GM23338 (cell line): ENCODE results near the gene IDH3B. TPM values are rescaled to one million over a fixed set of nuclear protein-coding genes. Genes with fewer than 3 reads are reported as not detected.
A peak's percentile ranks its signal among the peaks of the same experiment; 100 is the strongest.

ENCODE experiments used
- ATAC-seq: fragments of 200-7000 bp; cut with Tn5 transposase; 3 replicates; pipeline ENCODE4 v1.9.1; 2020
- DNase-seq: peaks from one replicate; pipeline ENCODE4 v3.0.0-alpha.2; 2015; ENCODE audit warnings: low spot score
- H2AFZ ChIP-seq: fragments of 200-600 bp; sonication (generic); 2 replicates; pipeline ENCODE4 v1.8.0; 2016; ENCODE audit warnings: antibody characterized with exemption, mild to moderate bottlenecking, moderate library complexity
- H3F3A ChIP-seq: fragments of 200-600 bp; sonication (generic); replicated peaks from 2 replicates; pipeline ENCODE4 v1.8.0; 2017; ENCODE audit warnings: antibody characterized with exemption, mixed run types, low read depth
- H3K27ac ChIP-seq: fragments of 200-600 bp; sonication (generic); 2 replicates; pipeline ENCODE4 v1.6.1; 2016; ENCODE audit warnings: low read depth
- H3K27me3 ChIP-seq: fragments of 200-600 bp; sonication (generic); 2 replicates; pipeline ENCODE4 v1.8.0; 2016; ENCODE audit warnings: mild to moderate bottlenecking, mixed run types, moderate library complexity; ENCODE audit not compliant: insufficient read depth
- H3K36me3 ChIP-seq: fragments of 200-600 bp; sonication (generic); 2 replicates; pipeline ENCODE4 v1.8.0; 2016; ENCODE audit warnings: mild to moderate bottlenecking; ENCODE audit not compliant: insufficient read depth
- H3K4me1 ChIP-seq: fragments of 200-600 bp; sonication (generic); 2 replicates; pipeline ENCODE4 v1.8.0; 2016; ENCODE audit warnings: mild to moderate bottlenecking, moderate library complexity; ENCODE audit not compliant: insufficient read depth
- H3K4me2 ChIP-seq: fragments of 200-600 bp; sonication (generic); 2 replicates; pipeline ENCODE4 v1.7.1; 2017; ENCODE audit warnings: mixed run types
- H3K4me3 ChIP-seq: fragments of 200-600 bp; sonication (generic); 2 replicates; pipeline ENCODE4 v1.6.1; 2016; ENCODE audit warnings: mixed run types
- H3K79me2 ChIP-seq: fragments of 200-600 bp; sonication (generic); replicated peaks from 2 replicates; pipeline ENCODE4 v1.8.0; 2017; ENCODE audit warnings: mild to moderate bottlenecking; ENCODE audit not compliant: insufficient read depth
- H3K9me2 ChIP-seq: fragments of 200-600 bp; sonication (generic); 2 replicates; pipeline ENCODE4 v1.8.0; 2017; ENCODE audit not compliant: insufficient read depth
- H4K20me1 ChIP-seq: fragments of 200-600 bp; sonication (generic); replicated peaks from 2 replicates; pipeline ENCODE4 v1.8.0; 2017; ENCODE audit warnings: mild to moderate bottlenecking; ENCODE audit not compliant: insufficient read depth
- H3K27ac Mint-ChIP-seq: 2 replicates; pipeline ENCODE4 v1.8.0; 2020; ENCODE audit warnings: inconsistent platforms, mild to moderate bottlenecking, moderate library complexity, mixed read lengths
- H3K27me3 Mint-ChIP-seq: 3 replicates; pipeline ENCODE4 v1.8.0; 2022; ENCODE audit warnings: low read depth, mild to moderate bottlenecking, moderate library complexity, mixed read lengths, inconsistent platforms; ENCODE audit not compliant: insufficient read depth, poor library complexity
- H3K36me3 Mint-ChIP-seq: 3 replicates; pipeline ENCODE4 v1.8.0; 2021; ENCODE audit warnings: low read depth, mild to moderate bottlenecking, inconsistent platforms, moderate library complexity, mixed read lengths
- H3K4me1 Mint-ChIP-seq: 3 replicates; pipeline ENCODE4 v1.8.0; 2020; ENCODE audit warnings: mild to moderate bottlenecking, inconsistent platforms, mixed read lengths
- H3K4me3 Mint-ChIP-seq: 3 replicates; pipeline ENCODE4 v1.8.0; 2021; ENCODE audit warnings: moderate library complexity, mild to moderate bottlenecking, inconsistent platforms, mixed read lengths
- H3K9me3 Mint-ChIP-seq: 3 replicates; pipeline ENCODE4 v1.8.0; 2020; ENCODE audit warnings: moderate library complexity, mild to moderate bottlenecking, inconsistent platforms, mixed read lengths
- EZH2 ChIP-seq: fragments of 200-600 bp; sonication (generic); IDR thresholded peaks from one replicate; pipeline ENCODE4 v1.8.0; 2017; ENCODE audit warnings: antibody characterized with exemption, mild to moderate bottlenecking, low read depth; ENCODE audit not compliant: unreplicated experiment
- NANOG ChIP-seq: IDR thresholded peaks from 2 replicates; pipeline ENCODE4 v1.6.1; 2016; ENCODE audit warnings: antibody characterized with exemption, borderline replicate concordance
- STAT1 ChIP-seq: IDR thresholded peaks from one replicate; pipeline ENCODE4 v1.6.1; 2016; ENCODE audit warnings: antibody characterized with exemption; ENCODE audit not compliant: unreplicated experiment
- ZNF114 ChIP-seq: fragments of 250-450 bp; sonication (Bioruptor Pico); IDR thresholded peaks from 2 replicates; pipeline ENCODE4 v1.5.0; 2020; ENCODE audit warnings: mild to moderate bottlenecking, moderate library complexity
- polyA plus RNA-seq: library from polyadenylated mRNA; unstranded; fragments of >200 nt; fragmentation: Nextera tagmentation; extraction: Ambion mirVana; gene quantifications from 2 replicates; pipeline ENCODE4 v1.2.1, GENCODE V29; 2016
- total RNA-seq: library from RNA; depleted of rRNA; stranded (reverse); fragments of >200 nt; shearing (Covaris generic); gene quantifications from 2 replicates; pipeline ENCODE4 v1.2.3, GENCODE V29; 2014
- TF ChIP-seq, protein P1 (sequence below): fragments of 250-450 bp; sonication (Bioruptor Pico); IDR thresholded peaks from 2 replicates; pipeline ENCODE4 v1.5.0; 2020; ENCODE audit warnings: mild to moderate bottlenecking, moderate library complexity
- TF ChIP-seq, protein P2 (sequence below): IDR thresholded peaks from 2 replicates; pipeline ENCODE4 v1.6.1; 2016; ENCODE audit warnings: antibody characterized with exemption
- TF ChIP-seq, protein P3 (sequence below), 2 experiments: fragments of 200-600 bp in 1 of 2; sonication (generic) in 1 of 2; conservative IDR thresholded peaks; 2 replicates each; pipeline versions ENCODE4 v1.5.1 to v1.6.1; 2016 to 2017; ENCODE audit warnings: antibody characterized with exemption in 2 of 2, low read depth in 2 of 2, mild to moderate bottlenecking in 2 of 2, moderate library complexity in 1 of 2

IDH3B gene
- total and polyA plus RNA-seq, 2 experiments from 2014 or later = 87.1 to 126 TPM

DNA sequence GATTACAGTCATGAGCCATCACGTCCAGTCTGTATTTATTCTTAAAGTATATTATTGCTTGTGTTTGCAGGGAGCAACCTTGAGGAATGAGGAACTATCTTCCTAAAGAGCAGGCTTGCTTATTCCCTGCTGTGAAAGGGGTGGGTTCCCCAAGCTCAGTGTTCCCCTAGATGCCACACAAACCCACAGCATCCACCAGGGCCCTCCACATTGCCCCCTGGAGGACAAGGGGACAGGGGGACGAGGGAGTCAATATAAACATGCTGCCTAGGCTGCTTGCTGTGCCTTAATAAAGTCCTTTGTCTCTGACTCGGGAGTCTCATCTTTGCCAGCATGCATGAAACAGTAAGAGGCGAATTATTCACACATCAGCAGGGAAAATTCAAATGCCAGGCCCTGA, 8.0 kb upstream of the IDH3B start (continued):
- TF ChIP-seq, protein P1, sequence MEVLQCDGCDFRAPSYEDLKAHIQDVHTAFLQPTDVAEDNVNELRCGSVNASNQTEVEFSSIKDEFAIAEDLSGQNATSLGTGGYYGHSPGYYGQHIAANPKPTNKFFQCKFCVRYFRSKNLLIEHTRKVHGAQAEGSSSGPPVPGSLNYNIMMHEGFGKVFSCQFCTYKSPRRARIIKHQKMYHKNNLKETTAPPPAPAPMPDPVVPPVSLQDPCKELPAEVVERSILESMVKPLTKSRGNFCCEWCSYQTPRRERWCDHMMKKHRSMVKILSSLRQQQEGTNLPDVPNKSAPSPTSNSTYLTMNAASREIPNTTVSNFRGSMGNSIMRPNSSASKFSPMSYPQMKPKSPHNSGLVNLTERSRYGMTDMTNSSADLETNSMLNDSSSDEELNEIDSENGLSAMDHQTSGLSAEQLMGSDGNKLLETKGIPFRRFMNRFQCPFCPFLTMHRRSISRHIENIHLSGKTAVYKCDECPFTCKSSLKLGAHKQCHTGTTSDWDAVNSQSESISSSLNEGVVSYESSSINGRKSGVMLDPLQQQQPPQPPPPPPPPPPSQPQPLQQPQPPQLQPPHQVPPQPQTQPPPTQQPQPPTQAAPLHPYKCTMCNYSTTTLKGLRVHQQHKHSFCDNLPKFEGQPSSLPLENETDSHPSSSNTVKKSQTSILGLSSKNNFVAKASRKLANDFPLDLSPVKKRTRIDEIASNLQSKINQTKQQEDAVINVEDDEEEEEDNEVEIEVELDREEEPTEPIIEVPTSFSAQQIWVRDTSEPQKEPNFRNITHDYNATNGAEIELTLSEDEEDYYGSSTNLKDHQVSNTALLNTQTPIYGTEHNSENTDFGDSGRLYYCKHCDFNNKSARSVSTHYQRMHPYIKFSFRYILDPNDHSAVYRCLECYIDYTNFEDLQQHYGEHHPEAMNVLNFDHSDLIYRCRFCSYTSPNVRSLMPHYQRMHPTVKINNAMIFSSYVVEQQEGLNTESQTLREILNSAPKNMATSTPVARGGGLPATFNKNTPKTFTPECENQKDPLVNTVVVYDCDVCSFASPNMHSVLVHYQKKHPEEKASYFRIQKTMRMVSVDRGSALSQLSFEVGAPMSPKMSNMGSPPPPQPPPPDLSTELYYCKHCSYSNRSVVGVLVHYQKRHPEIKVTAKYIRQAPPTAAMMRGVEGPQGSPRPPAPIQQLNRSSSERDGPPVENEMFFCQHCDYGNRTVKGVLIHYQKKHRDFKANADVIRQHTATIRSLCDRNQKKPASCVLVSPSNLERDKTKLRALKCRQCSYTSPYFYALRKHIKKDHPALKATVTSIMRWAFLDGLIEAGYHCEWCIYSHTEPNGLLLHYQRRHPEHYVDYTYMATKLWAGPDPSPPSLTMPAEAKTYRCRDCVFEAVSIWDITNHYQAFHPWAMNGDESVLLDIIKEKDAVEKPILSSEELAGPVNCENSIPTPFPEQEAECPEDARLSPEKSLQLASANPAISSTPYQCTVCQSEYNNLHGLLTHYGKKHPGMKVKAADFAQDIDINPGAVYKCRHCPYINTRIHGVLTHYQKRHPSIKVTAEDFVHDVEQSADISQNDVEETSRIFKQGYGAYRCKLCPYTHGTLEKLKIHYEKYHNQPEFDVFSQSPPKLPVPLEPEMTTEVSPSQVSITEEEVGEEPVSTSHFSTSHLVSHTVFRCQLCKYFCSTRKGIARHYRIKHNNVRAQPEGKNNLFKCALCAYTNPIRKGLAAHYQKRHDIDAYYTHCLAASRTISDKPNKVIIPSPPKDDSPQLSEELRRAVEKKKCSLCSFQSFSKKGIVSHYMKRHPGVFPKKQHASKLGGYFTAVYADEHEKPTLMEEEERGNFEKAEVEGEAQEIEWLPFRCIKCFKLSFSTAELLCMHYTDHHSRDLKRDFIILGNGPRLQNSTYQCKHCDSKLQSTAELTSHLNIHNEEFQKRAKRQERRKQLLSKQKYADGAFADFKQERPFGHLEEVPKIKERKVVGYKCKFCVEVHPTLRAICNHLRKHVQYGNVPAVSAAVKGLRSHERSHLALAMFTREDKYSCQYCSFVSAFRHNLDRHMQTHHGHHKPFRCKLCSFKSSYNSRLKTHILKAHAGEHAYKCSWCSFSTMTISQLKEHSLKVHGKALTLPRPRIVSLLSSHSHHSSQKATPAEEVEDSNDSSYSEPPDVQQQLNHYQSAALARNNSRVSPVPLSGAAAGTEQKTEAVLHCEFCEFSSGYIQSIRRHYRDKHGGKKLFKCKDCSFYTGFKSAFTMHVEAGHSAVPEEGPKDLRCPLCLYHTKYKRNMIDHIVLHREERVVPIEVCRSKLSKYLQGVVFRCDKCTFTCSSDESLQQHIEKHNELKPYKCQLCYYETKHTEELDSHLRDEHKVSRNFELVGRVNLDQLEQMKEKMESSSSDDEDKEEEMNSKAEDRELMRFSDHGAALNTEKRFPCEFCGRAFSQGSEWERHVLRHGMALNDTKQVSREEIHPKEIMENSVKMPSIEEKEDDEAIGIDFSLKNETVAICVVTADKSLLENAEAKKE = no peak
- no peak for TF ChIP-seq STAT1

DNA sequence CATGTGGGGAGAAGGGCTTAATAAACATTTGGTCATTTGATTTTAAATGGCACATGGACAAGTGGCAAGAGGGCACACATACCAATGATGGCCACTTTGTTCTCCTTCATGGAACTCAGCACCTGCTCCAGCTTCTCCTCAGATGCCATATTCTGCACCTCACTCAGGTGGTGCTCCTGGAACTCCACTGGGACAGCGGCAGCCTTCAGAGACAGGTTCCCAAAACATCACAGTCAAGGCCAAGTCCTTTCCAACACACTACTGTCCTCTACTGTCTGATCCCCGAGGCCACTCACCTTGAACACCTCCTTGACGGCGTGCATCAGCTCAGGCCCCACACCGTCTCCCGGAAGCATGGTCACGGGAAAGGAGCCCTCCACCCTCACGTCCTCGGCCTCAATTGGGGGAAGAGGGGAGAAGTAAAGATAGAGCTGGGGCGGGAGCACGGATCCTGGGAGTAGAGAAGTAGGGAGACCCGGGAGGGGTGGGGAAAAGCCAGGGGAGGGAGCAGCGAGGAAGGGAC, 591 bp downstream of the IDH3B start:
- no peak for DNase-seq
- H3K36me3 Mint-ChIP-seq = peaks cover 52% of the 10 kb centered on the region
- H3K27me3 Mint-ChIP-seq = peaks cover 12% of the 10 kb centered on the region
- no peaks in the 10 kb centered on the region; the same call in 1 of the 2 replicates for H3K9me2 ChIP-seq
- no peak overlapping the region for H2AFZ ChIP-seq
- peak overlapping the region; percentile 98 for H3K4me2 ChIP-seq
- H3K27ac ChIP-seq = no peak overlapping the region
- peaks cover 7% of the 10 kb centered on the region; the same call in 1 of the 2 replicates for H3K36me3 ChIP-seq
- H3K79me2 ChIP-seq = peaks cover 23% of the 10 kb centered on the region; the same call in 1 of the 2 replicates
- no peak for ATAC-seq
- H3K4me1 Mint-ChIP-seq = peaks cover 5% of the 10 kb centered on the region
- H3K4me3 Mint-ChIP-seq = peak overlapping the region; percentile 79
- peaks cover 22% of the 10 kb centered on the region for H3F3A ChIP-seq
- no peaks in the 10 kb centered on the region; the same call in 2 of the 3 replicates for H3K9me3 Mint-ChIP-seq
- H3K4me3 ChIP-seq = peak overlapping the region; percentile 73
- H3K27me3 ChIP-seq = peaks cover 4% of the 10 kb centered on the region; the same call in 1 of the 2 replicates
- H3K27ac Mint-ChIP-seq = peak overlapping the region; percentile 97
- peaks cover 11% of the 10 kb centered on the region; the same call in 1 of the 2 replicates for H4K20me1 ChIP-seq
- peaks cover 4% of the 10 kb centered on the region; the same call in 1 of the 2 replicates for H3K4me1 ChIP-seq
- TF ChIP-seq ZNF114 (CRISPR knock-in tag) (no peak), EZH2 (no peak), NANOG (no peak)
- TF ChIP-seq, protein P2, sequence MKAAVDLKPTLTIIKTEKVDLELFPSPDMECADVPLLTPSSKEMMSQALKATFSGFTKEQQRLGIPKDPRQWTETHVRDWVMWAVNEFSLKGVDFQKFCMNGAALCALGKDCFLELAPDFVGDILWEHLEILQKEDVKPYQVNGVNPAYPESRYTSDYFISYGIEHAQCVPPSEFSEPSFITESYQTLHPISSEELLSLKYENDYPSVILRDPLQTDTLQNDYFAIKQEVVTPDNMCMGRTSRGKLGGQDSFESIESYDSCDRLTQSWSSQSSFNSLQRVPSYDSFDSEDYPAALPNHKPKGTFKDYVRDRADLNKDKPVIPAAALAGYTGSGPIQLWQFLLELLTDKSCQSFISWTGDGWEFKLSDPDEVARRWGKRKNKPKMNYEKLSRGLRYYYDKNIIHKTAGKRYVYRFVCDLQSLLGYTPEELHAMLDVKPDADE = no peak
- TF ChIP-seq, protein P3, sequence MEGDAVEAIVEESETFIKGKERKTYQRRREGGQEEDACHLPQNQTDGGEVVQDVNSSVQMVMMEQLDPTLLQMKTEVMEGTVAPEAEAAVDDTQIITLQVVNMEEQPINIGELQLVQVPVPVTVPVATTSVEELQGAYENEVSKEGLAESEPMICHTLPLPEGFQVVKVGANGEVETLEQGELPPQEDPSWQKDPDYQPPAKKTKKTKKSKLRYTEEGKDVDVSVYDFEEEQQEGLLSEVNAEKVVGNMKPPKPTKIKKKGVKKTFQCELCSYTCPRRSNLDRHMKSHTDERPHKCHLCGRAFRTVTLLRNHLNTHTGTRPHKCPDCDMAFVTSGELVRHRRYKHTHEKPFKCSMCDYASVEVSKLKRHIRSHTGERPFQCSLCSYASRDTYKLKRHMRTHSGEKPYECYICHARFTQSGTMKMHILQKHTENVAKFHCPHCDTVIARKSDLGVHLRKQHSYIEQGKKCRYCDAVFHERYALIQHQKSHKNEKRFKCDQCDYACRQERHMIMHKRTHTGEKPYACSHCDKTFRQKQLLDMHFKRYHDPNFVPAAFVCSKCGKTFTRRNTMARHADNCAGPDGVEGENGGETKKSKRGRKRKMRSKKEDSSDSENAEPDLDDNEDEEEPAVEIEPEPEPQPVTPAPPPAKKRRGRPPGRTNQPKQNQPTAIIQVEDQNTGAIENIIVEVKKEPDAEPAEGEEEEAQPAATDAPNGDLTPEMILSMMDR (conservative IDR thresholded peaks at IDR 0.05; ENCODE audit: low read depth in 2 of 2) = no peak
